Memory B cell (primary cell): Measurements from ENCODE around the gene GATD1.

Experiments
- ATAC-seq: fragments of 150-1000 bp; cut with Tn5 transposase; 2 replicates; pipeline ENCODE4 v1.10.0; 2021; ENCODE audit warnings: low read depth, mild to moderate bottlenecking, moderate library complexity
- DNase-seq, 2 donors: peaks; one replicate each; pipeline ENCODE4 v3.0.0; 2022; ENCODE audit warnings: low spot score in 2 of 2
- H3K27ac Mint-ChIP-seq: one replicate; pipeline ENCODE4 v1.8.0; 2022; ENCODE audit warnings: mild to moderate bottlenecking, moderate library complexity, mixed read lengths
- H3K27me3 Mint-ChIP-seq: one replicate; pipeline ENCODE4 v1.8.0; 2022; ENCODE audit warnings: mixed read lengths
- H3K36me3 Mint-ChIP-seq: one replicate; pipeline ENCODE4 v1.8.0; 2022; ENCODE audit warnings: mild to moderate bottlenecking, mixed read lengths
- H3K4me1 Mint-ChIP-seq: one replicate; pipeline ENCODE4 v1.8.0; 2022; ENCODE audit warnings: mixed read lengths
- H3K4me3 Mint-ChIP-seq: one replicate; pipeline ENCODE4 v1.8.0; 2022; ENCODE audit warnings: mild to moderate bottlenecking, moderate library complexity, mixed read lengths
- H3K9me3 Mint-ChIP-seq: one replicate; pipeline ENCODE4 v1.8.0; 2022; ENCODE audit warnings: mixed read lengths

GATD1 gene

GRCh38 chr11:786235-787083, 9.2 kb upstream of the GATD1 start:
- no peak for DNase-seq
- Mint-ChIP-seq H3K36me3 (peaks cover 5% of the 10 kb centered on the region), H3K27me3 (peaks cover 3% of the 10 kb centered on the region), H3K27ac (no peak overlapping the region), H3K4me3 (no peak overlapping the region), H3K9me3 (no peaks in the 10 kb centered on the region), H3K4me1 (no peaks in the 10 kb centered on the region)
- no peak for ATAC-seq

GRCh38 chr11:783581-784015, 6.3 kb upstream of the GATD1 start:
- ATAC-seq (peak; percentile 64), DNase-seq (no peak)
- H3K27ac Mint-ChIP-seq = no peak overlapping the region
- H3K4me1 Mint-ChIP-seq = peaks cover 2% of the 10 kb centered on the region
- H3K27me3 Mint-ChIP-seq = peaks cover 2% of the 10 kb centered on the region
- H3K9me3 Mint-ChIP-seq = no peaks in the 10 kb centered on the region
- no peaks in the 10 kb centered on the region for H3K36me3 Mint-ChIP-seq
- H3K4me3 Mint-ChIP-seq = no peak overlapping the region

GRCh38 chr11:782264-783174, 5.2 kb upstream of the GATD1 start:
- H3K4me1 Mint-ChIP-seq = peaks cover 2% of the 10 kb centered on the region
- DNase-seq (no peak), ATAC-seq (no peak)
- no peaks in the 10 kb centered on the region for H3K36me3 Mint-ChIP-seq
- no peak overlapping the region for H3K27ac Mint-ChIP-seq
- H3K9me3 Mint-ChIP-seq = no peaks in the 10 kb centered on the region
- H3K27me3 Mint-ChIP-seq = no peaks in the 10 kb centered on the region
- H3K4me3 Mint-ChIP-seq = no peak overlapping the region

- ATAC-seq (no peak), DNase-seq (peak in 1 of 2 donors; percentile 9)
- Mint-ChIP-seq H3K9me3 (no peaks in the 10 kb centered on the region), H3K36me3 (no peaks in the 10 kb centered on the region), H3K27me3 (no peaks in the 10 kb centered on the region), H3K4me1 (peaks cover 8% of the 10 kb centered on the region), H3K4me3 (no peak overlapping the region), H3K27ac (no peak overlapping the region)
These were observed 2.8 kb upstream of the GATD1 start for GRCh38 chr11:779955-780532.

- peaks cover 8% of the 10 kb centered on the region for H3K4me1 Mint-ChIP-seq
- H3K27me3 Mint-ChIP-seq = no peaks in the 10 kb centered on the region
- no peak overlapping the region for H3K27ac Mint-ChIP-seq
- H3K9me3 Mint-ChIP-seq = no peaks in the 10 kb centered on the region
- DNase-seq = peak in 1 of 2 donors; percentile 10
- ATAC-seq = no peak
- H3K36me3 Mint-ChIP-seq = no peaks in the 10 kb centered on the region
- H3K4me3 Mint-ChIP-seq = peak overlapping the region; percentile 56
These were observed 2.0 kb upstream of the GATD1 start for GRCh38 chr11:778976-779954.

GRCh38 chr11:776561-777287, 563 bp downstream of the GATD1 start:
- H3K4me1 Mint-ChIP-seq = peaks cover 8% of the 10 kb centered on the region
- no peaks in the 10 kb centered on the region for H3K9me3 Mint-ChIP-seq
- no peaks in the 10 kb centered on the region for H3K27me3 Mint-ChIP-seq
- no peak overlapping the region for H3K27ac Mint-ChIP-seq
- no peaks in the 10 kb centered on the region for H3K36me3 Mint-ChIP-seq
- peak; percentile 48 for ATAC-seq
- no peak for DNase-seq
- H3K4me3 Mint-ChIP-seq = peak overlapping the region; percentile 81

GRCh38 chr11:776263-776560, 1.1 kb downstream of the GATD1 start:
- DNase-seq (no peak), ATAC-seq (no peak)
- H3K4me1 Mint-ChIP-seq = peaks cover 8% of the 10 kb centered on the region
- peak overlapping the region; percentile 81 for H3K4me3 Mint-ChIP-seq
- no peaks in the 10 kb centered on the region for H3K27me3 Mint-ChIP-seq
- no peaks in the 10 kb centered on the region for H3K36me3 Mint-ChIP-seq
- H3K27ac Mint-ChIP-seq = no peak overlapping the region
- H3K9me3 Mint-ChIP-seq = no peaks in the 10 kb centered on the region

- Mint-ChIP-seq H3K4me1 (peaks cover 8% of the 10 kb centered on the region), H3K27ac (no peak overlapping the region), H3K27me3 (no peaks in the 10 kb centered on the region), H3K36me3 (no peaks in the 10 kb centered on the region), H3K4me3 (peak overlapping the region; percentile 53), H3K9me3 (no peaks in the 10 kb centered on the region)
- DNase-seq (no peak), ATAC-seq (no peak)
These were observed 2.3 kb downstream of the GATD1 start for GRCh38 chr11:774873-775592.

- no peaks in the 10 kb centered on the region for H3K9me3 Mint-ChIP-seq
These were observed 3.5 kb downstream of the GATD1 start for GRCh38 chr11:773830-774229.

GRCh38 chr11:773425-773824, 3.9 kb downstream of the GATD1 start:
- peaks cover 6% of the 10 kb centered on the region for H3K4me1 Mint-ChIP-seq
- H3K4me3 Mint-ChIP-seq = no peak overlapping the region
- no peak overlapping the region for H3K27ac Mint-ChIP-seq
- ATAC-seq (no peak), DNase-seq (no peak)
- no peaks in the 10 kb centered on the region for H3K27me3 Mint-ChIP-seq
- no peaks in the 10 kb centered on the region for H3K9me3 Mint-ChIP-seq
- no peaks in the 10 kb centered on the region for H3K36me3 Mint-ChIP-seq

More at GRCh38 chr11:773830-774229, 3.5 kb downstream of the GATD1 start:
- no peaks in the 10 kb centered on the region for H3K36me3 Mint-ChIP-seq
- no peak for DNase-seq
- no peak for ATAC-seq
- no peak overlapping the region for H3K27ac Mint-ChIP-seq
- H3K4me1 Mint-ChIP-seq = peaks cover 7% of the 10 kb centered on the region
- no peaks in the 10 kb centered on the region for H3K27me3 Mint-ChIP-seq
- no peak overlapping the region for H3K4me3 Mint-ChIP-seq

GRCh38 chr11:772429-773390, 4.6 kb downstream of the GATD1 start:
- Mint-ChIP-seq H3K36me3 (no peaks in the 10 kb centered on the region), H3K27me3 (no peaks in the 10 kb centered on the region), H3K9me3 (no peaks in the 10 kb centered on the region), H3K4me3 (no peak overlapping the region), H3K27ac (no peak overlapping the region), H3K4me1 (peaks cover 6% of the 10 kb centered on the region)
- DNase-seq = no peak
- ATAC-seq = no peak
